Liver (tissue), 3 donors: Measurements from ENCODE around the gene DOK5.

ENCODE experiments used
- CTCF ChIP-seq: fragments of 150-350 bp; IDR thresholded peaks from 2 replicates; pipeline ENCODE4 v1.5.1; 2017; ENCODE audit warnings: improper control_type of control experiment, low read depth, low read length; ENCODE audit not compliant: missing input control
- EGR1 ChIP-seq, 2 donors: IDR thresholded peaks; 2 replicates each; pipeline ENCODE4 v1.6.1; 2016 to 2018; ENCODE audit warnings: antibody characterized with exemption in 2 of 2, low read depth in 2 of 2
- GABPA ChIP-seq, 2 donors: IDR thresholded peaks in 1 of 2; conservative IDR thresholded peaks in 1 of 2; 2 replicates each; pipeline ENCODE4 v1.6.1; 2016; ENCODE audit warnings: antibody characterized with exemption in 2 of 2, mild to moderate bottlenecking in 1 of 2, moderate library complexity in 1 of 2
- donor health status: healthy.
- donor health status: healthy.

- TF ChIP-seq CTCF, result no peak
- no peak for TF ChIP-seq GABPA (IDR thresholded peaks at IDR 0.05 in 1 of 2, conservative IDR thresholded peaks at IDR 0.05 in 1 of 2)
- no peak for TF ChIP-seq EGR1 (IDR thresholded peaks at IDR 0.05; ENCODE audit: low read depth in 2 of 2)
These were observed 79.8 kb downstream of the DOK5 start for GRCh38 chr20:54555150-54555549.
